Heart right ventricle (tissue), 16 donors: ENCODE measurements around the gene LILRB3. TPM values are rescaled to one million over a fixed set of nuclear protein-coding genes. Genes with fewer than 3 reads are reported as not detected.
"Not testable (repeated sequence)": the region's sequence is repeated elsewhere in the genome, so short reads cannot be mapped to it uniquely, and the experiment has no call there.

Experiments used
- ATAC-seq, 8 donors: fragments of 200-7000 bp; cut with Tn5 transposase; one replicate each; pipeline ENCODE4 v1.9.1; 2020; ENCODE audit warnings: mild to moderate bottlenecking in 8 of 8, moderate library complexity in 8 of 8, moderate number of reproducible peaks in 1 of 8
- DNase-seq, 2 donors: peaks; one replicate each; pipeline ENCODE4 v3.0.0-alpha.2; 2020
- H3K27ac ChIP-seq, 10 donors: fragments of 200-600 bp; sonication (generic) in 2 of 10; one replicate each; pipeline versions ENCODE4 v1.5.0 to v1.8.0; 2020 to 2022; ENCODE audit warnings: mild to moderate bottlenecking in 3 of 10
- H3K27me3 ChIP-seq, 7 donors: fragments of 200-600 bp; one replicate each; pipeline ENCODE4 v1.8.0; 2021 to 2022; ENCODE audit warnings: mild to moderate bottlenecking in 2 of 7
- H3K36me3 ChIP-seq, 9 donors: fragments of 200-600 bp; sonication (generic) in 1 of 9; one replicate each; pipeline versions ENCODE4 v1.5.0 to v1.8.0; 2020 to 2022; ENCODE audit warnings: mild to moderate bottlenecking in 2 of 9
- H3K4me1 ChIP-seq, 9 donors: fragments of 200-600 bp; sonication (generic) in 1 of 9; one replicate each; pipeline versions ENCODE4 v1.5.0 to v1.8.0; 2020 to 2022; ENCODE audit warnings: mild to moderate bottlenecking in 4 of 9
- H3K4me3 ChIP-seq, 10 donors: fragments of 200-600 bp; sonication (generic) in 2 of 10; one replicate each; pipeline versions ENCODE4 v1.5.0 to v1.8.0; 2020 to 2022; ENCODE audit warnings: mild to moderate bottlenecking in 7 of 10, moderate library complexity in 2 of 10
- H3K9me3 ChIP-seq, 11 donors: fragments of 200-600 bp in 10 of 11; sonication (generic) in 2 of 11; one replicate each; pipeline versions ENCODE4 v1.5.0 to v1.8.0; 2013 to 2022; ENCODE audit warnings: mild to moderate bottlenecking in 2 of 11, control low read depth in 1 of 11, moderate library complexity in 1 of 11
- CTCF ChIP-seq, 9 donors: fragments of 200-600 bp; sonication (generic) in 2 of 9; IDR thresholded peaks; one replicate each; pipeline versions ENCODE4 v1.5.0 to v1.8.0; 2021 to 2022; ENCODE audit warnings: antibody characterized with exemption in 9 of 9, mild to moderate bottlenecking in 5 of 9, moderate library complexity in 1 of 9
- WGBS, 2 donors: extraction: QIAGEN DNeasy Blood & Tissue Kit; methylation state at CpG; one replicate each; pipeline ENCODE4 v1.1.7; 2013; ENCODE audit warnings: inconsistent platforms in 1 of 2; 5-methylcytosine and 5-hydroxymethylcytosine counted together
- intact Hi-C, 10 donors: fragments of 100-400 bp; cut with DNase I; formaldehyde crosslinking; loops; one replicate each; pipeline versions ENCODE4 v1.11.1 to v1.14.2; 2022
- polyA plus RNA-seq, 2 donors: library from polyadenylated mRNA; stranded (reverse); fragments of 200-250 nt; gene quantifications; one replicate each; pipeline ENCODE4 v1.2.3, GENCODE V29; 2013
- total RNA-seq, 10 donors: library from RNA; stranded (reverse); fragmentation: NEBNext Ultra II Directional in 3 of 10; extraction: Animal tissue kit (Norgen Biotek cat#: 25700) in 3 of 10; gene quantifications; one replicate each; pipeline versions ENCODE4 v1.2.1 to v1.2.4, GENCODE V29; 2021 to 2023
- donor health status: Arrhythmogenic right ventricular cardiomyopathy.
- donor health status: ischemic (EF 13 %, LVEDD 7.1; RV severe dilation, severe dysfunction).
- donor health status: healthy with polysubstance abuse.
- donor health status: DM: no; HTN: yes; CAD: no.
- donor health status: DM: no; HTN: no; CAD: no.
- donor health status: ischemic (EF 25% LVEDD 6.9; RV normal size, moderate dysfunction).
- donor health status: ischemic (EF 25% LVEDD 5.7; RV mildly dilated, moderate dysfunction).
- donor health status: healthy.
- donor health status: DM: yes; HTN: yes; CAD: no.
- donor health status: Ischemic cardiomyopathy.
- donor health status: ischemic (EF 35%, LVEDD 5.7; RV mildly dilated, moderate dysfunction).
- donor health status: nonischemic (EF 11% LVEDD 7.7; RV severe dilation, severe dysfunction).
- donor health status: DM: yes; HTN: yes; CAD: no.
- donor health status: PGD.
- donor health status: ischemic (EF 29% LVEDD 5.4; RV normal size, mild dysfunction).
- donor health status: nonischemic (EF 23%, LVEDD 6.1; RV moderate dilation, normal function).

LILRB3 gene
- total and polyA plus RNA-seq, 12 donors = 0.71 to 18.3 (median 2.3) TPM

GRCh38 chr19:54223277-54223936 is 600 bp upstream of the LILRB3 start:
- not testable (repeated sequence) for H3K9me3 ChIP-seq, DNase-seq
- peak overlapping the region in 1 of 10 donors; percentile 51 for H3K4me3 ChIP-seq
- H3K27me3 ChIP-seq = peaks cover 0 to 48% (median 23%) of the 10 kb centered on the region in 7 donors
- 37 to 40% methylated on average over 14 of the region's 14 CpGs for WGBS, 2 donors
- intact Hi-C loops = loop anchor here in 3 of 10 donors (2.0 kb wide), 2 partner anchors 21 to 23 kb away; no protein-coding TSS in a partner anchor
- H3K4me1 ChIP-seq = peaks cover 0 to 14% (median 0%) of the 10 kb centered on the region in 9 donors
- ATAC-seq = peak in 6 of 8 donors; percentile 12 to 40 (median 22)
- peaks cover 0 to 10% (median 0%) of the 10 kb centered on the region in 9 donors for H3K36me3 ChIP-seq
- peak overlapping the region in 2 of 10 donors; percentile 70 to 91 for H3K27ac ChIP-seq

GRCh38 chr19:54221947-54222346 is 860 bp downstream of the LILRB3 start:
- Histone ChIP-seq H3K36me3 (peaks cover 0 to 22% (median 0%) of the 10 kb centered on the region in 9 donors), H3K4me1 (peaks cover 0 to 14% (median 0%) of the 10 kb centered on the region in 9 donors), H3K4me3 (peak overlapping the region in 1 of 10 donors; percentile 51), H3K27ac (peak overlapping the region in 2 of 10 donors; percentile 70 to 91), H3K27me3 (peaks cover 0 to 37% (median 20%) of the 10 kb centered on the region in 7 donors)
- not testable (repeated sequence) for H3K9me3 ChIP-seq, DNase-seq
- intact Hi-C loops = loop anchor here in 3 of 10 donors (2.0 kb wide), 2 partner anchors 23 to 25 kb away; no protein-coding TSS in a partner anchor
- peak in 1 of 8 donors; percentile 3 for ATAC-seq
- WGBS, 2 donors = 55 to 75% methylated on average over 3 to 6 of the region's 7 CpGs

GRCh38 chr19:54219702-54220101 is 3.1 kb downstream of the LILRB3 start:
- not testable (repeated sequence) for DNase-seq, H3K9me3 ChIP-seq, ATAC-seq, H3K27ac ChIP-seq, H3K4me3 ChIP-seq
- peaks cover 0 to 27% (median 18%) of the 10 kb centered on the region in 7 donors for H3K27me3 ChIP-seq
- peaks cover 0 to 33% (median 0%) of the 10 kb centered on the region in 9 donors for H3K36me3 ChIP-seq
- intact Hi-C loops = loop anchor here in 1 of 10 donors (2.0 kb wide), 1 partner anchor 21 kb away; no protein-coding TSS in a partner anchor
- 78 to 92% methylated on average over 1 to 5 of the region's 5 CpGs for WGBS, 2 donors
- H3K4me1 ChIP-seq = peaks cover 0 to 14% (median 0%) of the 10 kb centered on the region in 9 donors

GRCh38 chr19:54218960-54219661 is 3.7 kb downstream of the LILRB3 start:
- Histone ChIP-seq H3K9me3 (no peaks in the 10 kb centered on the region), H3K4me3 (no peak overlapping the region), H3K27ac (no peak overlapping the region), H3K36me3 (peaks cover 0 to 33% (median 0%) of the 10 kb centered on the region in 9 donors), H3K4me1 (peaks cover 0 to 14% (median 0%) of the 10 kb centered on the region in 9 donors), H3K27me3 (peaks cover 0 to 24% (median 18%) of the 10 kb centered on the region in 7 donors)
- intact Hi-C loops = loop anchor here in 1 of 10 donors (2.0 kb wide), 1 partner anchor 22 kb away; no protein-coding TSS in a partner anchor
- ATAC-seq = no peak
- TF ChIP-seq CTCF (IDR thresholded peaks at IDR 0.05) = no peak
- WGBS, 2 donors = 88 to 92% methylated on average over 26 to 27 of the region's 27 CpGs
- no peak for DNase-seq

GRCh38 chr19:54218259-54218658 is 4.5 kb downstream of the LILRB3 start:
- WGBS, 2 donors = 76 to 80% methylated on average over 8 of the region's 8 CpGs
- Histone ChIP-seq H3K4me1 (peaks cover 0 to 8% (median 0%) of the 10 kb centered on the region in 9 donors), H3K27ac (no peak overlapping the region), H3K4me3 (no peak overlapping the region), H3K27me3 (peaks cover 0 to 16% (median 13%) of the 10 kb centered on the region in 7 donors), H3K9me3 (no peaks in the 10 kb centered on the region), H3K36me3 (peaks cover 0 to 33% (median 0%) of the 10 kb centered on the region in 9 donors)
- no peak for DNase-seq
- intact Hi-C loops = loop anchor here in 1 of 10 donors (2.0 kb wide), 1 partner anchor 23 kb away; no protein-coding TSS in a partner anchor
- no peak for TF ChIP-seq CTCF (IDR thresholded peaks at IDR 0.05)
- no peak for ATAC-seq

- H3K27me3 ChIP-seq, H3K4me1 ChIP-seq, H3K9me3 ChIP-seq, ATAC-seq, H3K4me3 ChIP-seq, DNase-seq, H3K27ac ChIP-seq: not testable (repeated sequence)
- intact Hi-C loops = loop anchor here in 1 of 10 donors (2.0 kb wide), 1 partner anchor 23 kb away; no protein-coding TSS in a partner anchor
- H3K36me3 ChIP-seq = peaks cover 0 to 33% (median 0%) of the 10 kb centered on the region in 9 donors
- 54 to 57% methylated on average over 12 to 17 of the region's 20 CpGs for WGBS, 2 donors
Measured at GRCh38 chr19:54217517-54218247, 5.1 kb downstream of the LILRB3 start.
